ENCODE data around the gene FAM135A.
"Not testable (repeated sequence)": the region's sequence is repeated elsewhere in the genome, so short reads cannot be mapped to it uniquely, and the experiment has no call there.

Gene FAM135A

DNA sequence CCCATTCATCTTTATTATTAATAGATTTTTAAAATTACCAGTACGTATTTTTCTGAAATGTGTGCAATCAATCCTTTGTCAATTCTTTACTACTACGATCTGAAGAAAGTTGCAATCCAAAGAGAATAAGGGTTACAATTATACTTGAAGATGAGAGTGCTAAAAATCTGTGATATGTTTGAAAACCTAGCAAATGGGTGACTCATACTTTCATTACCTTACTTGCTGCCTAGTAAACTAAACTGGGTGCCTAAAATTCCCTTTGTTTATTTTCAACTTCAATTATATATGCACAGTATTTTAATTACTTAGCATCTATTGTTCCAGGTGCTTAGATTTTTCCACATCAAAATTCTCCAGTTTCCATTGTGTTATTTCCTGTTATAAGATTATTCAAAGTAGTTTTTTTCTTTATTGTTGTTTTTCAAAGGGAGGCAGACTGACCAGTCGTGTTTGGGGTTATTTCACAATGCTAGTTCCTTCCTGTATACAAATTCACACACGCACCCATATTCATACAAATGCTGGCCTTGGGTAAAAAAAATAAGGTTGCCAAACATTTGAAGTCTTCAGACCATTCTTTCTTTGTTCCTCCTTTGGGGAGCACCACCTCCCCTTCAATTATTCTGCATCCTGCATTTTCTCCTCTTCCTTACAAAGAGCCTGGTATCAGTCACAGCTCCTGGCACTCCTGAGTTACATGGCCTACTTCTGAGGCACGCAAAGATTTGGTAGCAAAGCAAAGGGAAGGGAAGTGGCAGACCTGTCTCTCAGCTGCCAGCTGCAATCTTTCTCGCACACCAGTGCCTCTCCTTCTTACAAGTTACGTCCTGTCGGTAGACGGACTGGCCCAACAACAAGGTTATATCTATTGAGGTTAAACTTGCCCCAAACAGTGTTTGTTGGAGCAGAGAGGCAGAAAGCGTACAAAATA lies 16.2 kb upstream of the FAM135A start:
- DNase-seq = no peak

DNA sequence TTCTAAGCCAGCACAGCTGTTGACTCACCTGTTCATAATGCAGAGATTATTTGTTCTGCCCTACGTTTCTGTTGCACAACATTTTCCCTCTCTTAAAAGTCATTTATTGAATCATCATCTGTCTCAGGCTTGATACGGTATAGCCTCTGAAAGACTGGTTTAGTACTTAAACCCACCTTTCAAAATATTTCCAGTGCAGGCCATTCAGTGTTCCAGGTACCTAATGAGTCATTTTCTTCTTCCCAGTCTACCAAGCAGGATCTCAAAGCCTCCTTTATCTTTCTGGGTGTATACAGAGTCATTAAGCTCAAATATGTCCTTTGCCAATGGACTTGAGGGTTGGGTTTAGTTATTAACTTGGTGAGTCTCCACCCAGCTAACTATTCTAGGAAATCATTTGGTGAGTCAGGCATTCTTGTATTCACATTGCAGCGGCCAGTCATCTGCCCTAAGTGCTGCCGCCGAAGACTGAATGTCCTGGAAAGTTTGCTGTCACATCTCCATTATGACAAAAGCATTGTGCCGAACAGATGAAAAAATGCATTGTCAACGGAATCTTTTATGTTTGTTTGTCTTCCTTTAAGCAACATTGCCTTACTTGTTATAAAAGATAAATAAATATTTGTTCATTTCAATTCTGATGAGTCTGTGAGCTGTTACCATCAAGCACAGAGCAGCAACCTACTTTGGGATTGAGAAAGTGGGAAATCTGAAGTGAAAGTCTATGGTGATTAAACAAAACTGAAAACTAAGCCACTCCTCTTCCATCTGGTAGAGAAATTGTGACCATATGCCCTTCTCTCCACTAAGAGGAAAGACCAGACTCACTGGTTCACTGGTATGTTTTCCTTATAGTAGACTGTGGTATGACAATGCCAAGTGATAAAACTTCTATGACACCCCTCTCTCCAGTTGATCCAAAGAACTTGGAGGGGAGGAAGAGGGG lies 14.3 kb upstream of the FAM135A start:
- DNase-seq = no peak

DNA sequence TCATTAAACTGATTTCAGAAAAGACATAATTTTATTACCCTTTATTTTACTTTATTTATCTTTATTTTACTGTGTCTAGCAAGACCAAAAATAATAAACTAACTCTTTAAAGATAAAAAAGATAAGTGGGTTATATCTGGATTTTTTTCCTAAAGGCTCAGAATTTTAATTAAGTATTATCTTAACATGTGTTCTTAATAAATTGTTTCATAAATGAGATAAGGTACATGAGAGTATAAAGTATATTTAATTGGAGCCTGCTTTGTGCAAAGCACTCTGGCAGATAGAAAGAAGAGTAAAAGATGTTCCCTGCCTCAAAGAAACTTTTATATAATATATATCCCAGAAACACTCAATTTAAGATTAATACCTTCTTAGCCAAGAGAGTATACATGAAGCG lies 8.7 kb upstream of the FAM135A start:
- no peak for DNase-seq

DNA sequence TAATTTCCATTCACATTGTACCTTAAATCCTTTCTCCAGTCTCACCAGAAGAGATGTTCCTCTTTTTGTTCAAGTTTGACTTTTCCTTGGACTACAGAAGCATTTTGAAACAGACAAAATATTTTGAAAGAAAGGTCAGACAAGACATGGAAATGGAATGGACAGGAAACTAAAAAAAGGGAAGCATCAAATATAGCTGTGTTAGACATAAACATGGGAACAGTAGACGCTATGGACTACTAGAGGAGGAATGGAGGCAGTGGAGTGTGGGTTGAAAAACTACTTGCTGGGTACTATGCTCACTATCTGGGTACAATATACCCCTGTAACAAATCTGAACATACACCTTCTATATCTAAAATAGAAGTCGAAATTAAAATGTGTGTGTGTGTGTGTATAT lies 4.1 kb upstream of the FAM135A start:
- no peak for DNase-seq

DNA sequence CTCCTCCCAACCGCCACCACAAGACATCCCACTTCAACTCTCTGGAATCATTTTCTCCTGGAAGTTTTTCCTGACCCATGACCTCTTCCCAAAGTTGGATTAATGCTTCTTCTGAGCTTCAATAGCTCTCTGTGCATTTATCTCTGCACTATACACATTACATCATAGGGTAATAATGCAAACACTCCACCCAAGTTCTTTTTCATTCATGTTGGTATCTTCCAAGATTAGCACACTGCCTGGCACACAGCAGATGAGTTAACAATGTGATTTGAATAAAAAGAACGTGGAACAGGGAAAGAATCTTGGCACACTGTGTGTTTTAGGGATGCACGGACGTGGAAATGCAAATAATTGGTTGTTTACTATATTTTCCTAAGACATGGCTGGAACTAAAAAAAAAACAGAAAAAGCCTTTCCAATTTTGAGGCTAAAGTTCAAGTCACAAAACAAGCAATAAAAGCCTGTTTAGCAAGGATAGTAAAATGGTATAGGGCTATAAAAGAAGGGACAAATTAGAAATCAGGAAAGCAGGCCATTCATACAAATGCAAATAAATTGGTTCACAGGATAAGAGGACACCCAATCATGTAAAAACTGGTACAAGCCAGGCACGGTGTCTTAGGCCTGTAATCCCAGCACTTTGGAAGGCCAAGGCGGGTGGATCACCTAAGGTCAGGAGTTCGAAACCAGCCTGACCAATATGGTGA lies 1.6 kb upstream of the FAM135A start:
- DNase-seq = no peak

DNA sequence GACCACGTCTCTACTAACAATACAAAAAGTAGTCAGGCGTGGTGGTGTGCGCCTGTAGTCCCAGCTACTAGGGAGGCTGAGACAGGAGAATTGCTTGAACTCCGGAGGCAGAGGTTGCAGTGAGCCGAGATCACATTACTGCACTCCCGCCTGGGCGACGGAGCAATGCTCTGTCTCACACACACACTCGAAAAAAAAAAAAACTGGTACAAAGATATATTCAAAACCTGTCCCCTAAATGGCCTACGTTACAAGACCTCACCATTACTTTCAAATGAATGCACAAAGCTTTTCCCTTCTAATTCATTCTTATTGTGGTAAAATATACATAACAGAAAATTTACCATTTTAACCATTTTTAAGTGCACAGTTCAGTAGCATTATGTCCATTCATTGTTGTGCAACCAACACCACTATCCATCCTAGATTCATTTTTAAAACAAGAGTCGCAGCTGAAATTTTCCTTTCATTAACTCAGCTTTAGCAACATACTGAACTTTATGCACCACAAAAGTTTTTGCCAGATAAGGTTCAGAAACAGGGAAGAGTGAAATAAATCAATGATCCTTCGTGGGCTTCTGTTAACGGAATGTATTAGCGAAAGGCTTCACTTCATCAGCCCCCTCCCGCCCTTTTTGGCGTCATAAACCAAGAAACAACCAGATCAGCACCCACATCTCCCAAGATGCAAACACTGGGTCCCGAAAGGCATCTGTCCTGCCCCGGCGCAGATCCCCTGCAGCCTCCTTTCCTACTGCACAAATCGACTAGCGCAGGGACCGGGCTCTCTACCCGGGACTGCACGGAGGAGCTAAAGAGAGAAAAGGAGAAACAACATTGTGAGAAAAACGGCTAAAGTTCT lies 825 bp upstream of the FAM135A start:
- DNase-seq = no peak

DNA sequence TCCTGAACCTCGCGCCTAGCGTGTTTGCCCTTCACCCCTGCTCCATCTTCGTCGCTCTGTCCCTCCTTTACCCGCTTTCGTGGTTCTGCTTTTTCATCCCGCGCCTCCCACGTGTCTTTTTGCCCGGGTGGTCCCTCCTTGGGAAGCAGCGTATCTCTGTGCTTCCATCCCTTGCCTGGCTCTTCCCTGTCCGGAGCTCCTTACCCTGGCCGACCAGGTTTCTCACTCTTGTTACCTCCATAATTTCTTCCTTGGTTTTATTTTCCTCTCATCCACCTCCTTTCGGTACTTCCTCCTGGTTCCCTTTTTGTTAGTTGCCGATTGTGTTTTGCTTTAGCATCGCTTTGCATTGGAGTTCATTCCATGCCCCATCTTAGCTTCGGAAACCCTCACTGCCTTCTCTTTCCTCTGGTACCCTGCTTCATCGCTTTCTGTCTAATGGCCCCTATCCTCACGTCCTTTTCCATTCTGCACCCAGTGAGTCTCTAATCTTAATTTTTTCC lies 735 bp downstream of the FAM135A start:
- DNase-seq = peak; percentile 6

DNA sequence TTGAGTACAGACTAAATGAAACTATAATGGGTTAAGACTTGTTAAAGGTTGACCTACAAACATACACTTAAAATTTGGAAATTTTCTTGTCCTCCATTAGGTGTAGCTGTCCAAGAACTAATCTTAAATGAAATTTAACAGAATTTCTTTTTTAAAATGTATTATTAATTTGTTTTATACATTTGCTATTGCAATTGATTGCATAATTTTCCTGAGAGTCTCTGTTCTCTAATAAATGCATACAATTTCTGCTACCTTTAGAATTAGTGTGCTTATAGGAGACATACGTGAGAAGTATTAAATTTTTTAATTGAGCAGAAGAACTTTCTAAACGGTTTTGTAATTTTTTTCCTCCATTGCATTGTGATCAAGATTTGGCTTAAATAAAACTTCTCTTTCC lies 1.5 kb downstream of the FAM135A start:
- no peak for DNase-seq

DNA sequence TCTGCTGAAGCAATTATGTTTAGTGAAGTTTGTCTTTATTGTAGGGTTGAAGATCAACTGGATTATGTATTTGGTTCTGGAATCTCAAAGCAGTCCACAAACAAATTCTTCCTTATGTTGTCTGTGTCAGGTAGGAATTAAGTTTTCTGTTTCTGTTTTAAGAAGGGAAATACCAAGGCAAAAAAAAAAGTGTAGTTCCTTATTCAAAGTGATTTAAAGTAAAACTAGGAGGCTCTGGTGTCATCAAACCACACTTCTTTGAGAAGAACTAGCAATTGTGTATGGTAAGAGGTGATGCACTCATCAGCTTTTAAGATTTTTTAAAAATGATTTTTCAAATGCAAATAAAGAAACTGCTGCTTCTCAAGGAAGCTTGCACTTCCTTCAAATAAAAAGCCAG lies 1.9 kb downstream of the FAM135A start:
- no peak for DNase-seq

DNA sequence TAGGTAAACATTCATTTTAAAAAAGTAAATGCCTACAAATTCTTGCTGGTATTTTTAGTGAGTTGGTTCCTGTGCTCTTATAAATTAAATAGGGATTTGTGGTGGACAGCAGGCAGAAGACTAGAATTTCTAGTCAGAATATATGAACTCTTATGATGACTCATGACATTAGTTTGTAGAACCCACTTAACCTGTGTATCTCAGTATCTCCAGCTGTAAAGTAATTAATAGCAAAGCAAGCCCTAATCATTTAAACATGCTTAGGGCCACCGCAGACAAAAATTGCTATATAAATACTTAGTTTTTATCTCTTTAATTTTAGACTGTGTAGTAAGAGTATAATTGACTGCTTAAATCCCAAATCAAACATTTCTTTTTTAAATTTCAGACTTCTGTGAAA lies 2.4 kb downstream of the FAM135A start:
- DNase-seq = no peak

DNA sequence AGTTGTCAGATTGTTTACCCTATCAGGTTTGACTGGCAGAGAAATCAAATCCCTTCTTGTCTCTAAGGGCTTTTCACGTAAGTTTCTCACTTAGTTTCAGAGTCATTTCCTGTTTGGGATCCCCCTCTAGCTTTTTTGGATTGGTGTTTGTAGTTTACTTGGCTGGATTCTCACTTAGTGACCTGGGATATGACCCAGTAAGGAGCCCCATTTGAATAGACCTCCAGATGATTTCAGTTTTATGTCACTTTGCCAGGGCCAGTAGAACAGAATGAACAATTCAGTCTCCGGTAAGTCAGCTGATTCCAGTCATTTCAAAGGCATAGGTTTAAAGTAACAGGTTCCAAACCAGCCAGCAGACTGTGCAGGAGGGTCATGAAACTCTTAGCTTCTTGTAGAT lies 8.2 kb downstream of the FAM135A start:
- DNase-seq = no peak

DNA sequence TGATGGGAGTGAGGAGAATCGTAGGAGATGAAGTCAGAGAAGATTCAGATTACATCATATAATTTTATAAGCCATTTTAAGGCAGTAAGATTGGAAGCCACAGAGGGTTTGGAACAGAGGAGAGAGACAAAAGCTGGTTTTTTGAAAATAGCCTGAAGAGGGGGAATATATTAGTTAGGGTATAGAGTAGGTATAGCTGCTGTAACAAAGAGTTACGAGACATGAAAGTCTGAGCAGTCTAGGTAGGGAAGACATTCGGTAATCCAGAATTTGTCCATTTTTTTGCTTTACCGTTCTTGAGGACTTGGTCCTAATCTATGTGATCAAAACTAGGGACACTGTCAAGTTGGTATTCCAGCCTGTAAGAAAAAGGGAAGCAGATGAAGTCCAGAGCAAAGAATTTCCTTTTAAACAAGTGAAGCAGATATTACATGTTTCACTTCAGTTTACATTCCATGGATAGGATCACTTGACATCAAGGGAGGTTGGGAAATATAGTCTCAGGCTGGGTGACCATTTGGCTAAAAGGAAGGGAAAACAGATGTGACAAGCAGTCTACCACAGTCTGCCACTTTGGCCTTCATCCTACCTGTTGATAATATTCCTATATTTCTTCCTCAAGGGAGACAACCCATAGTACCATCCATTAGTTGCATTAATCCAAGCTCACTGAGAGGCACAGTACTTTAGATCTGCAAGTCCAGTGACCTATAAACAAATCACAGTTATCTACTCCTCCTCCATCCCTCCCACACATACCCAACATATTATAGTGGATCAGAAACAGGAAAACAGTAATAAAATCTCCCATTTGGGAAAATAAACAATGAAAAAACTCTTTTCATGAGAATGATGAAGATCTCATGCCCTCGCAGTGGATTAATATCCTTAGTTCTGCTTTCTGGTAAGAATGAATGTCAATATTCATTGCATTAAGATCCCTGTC lies 10.2 kb downstream of the FAM135A start:
- DNase-seq = no peak

DNA sequence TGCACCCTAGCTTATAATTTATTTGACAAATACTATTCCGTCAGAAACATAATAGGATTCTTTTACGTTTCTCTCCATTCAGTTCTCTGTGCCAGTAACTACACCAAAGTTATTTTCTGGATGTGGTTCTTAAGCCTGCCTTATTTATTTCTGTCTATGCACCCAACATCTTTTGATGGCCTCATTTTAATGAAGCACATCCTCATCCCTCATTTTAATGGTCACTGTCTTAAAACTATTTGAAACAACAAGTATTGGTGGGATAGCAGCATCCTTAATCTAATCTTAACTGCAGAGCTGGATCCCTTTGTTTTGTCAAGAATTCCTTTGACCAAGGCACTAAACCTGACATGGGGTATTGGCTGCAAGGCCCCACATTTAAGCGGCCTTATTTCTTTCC lies 11.0 kb downstream of the FAM135A start:
- no peak for DNase-seq

DNA sequence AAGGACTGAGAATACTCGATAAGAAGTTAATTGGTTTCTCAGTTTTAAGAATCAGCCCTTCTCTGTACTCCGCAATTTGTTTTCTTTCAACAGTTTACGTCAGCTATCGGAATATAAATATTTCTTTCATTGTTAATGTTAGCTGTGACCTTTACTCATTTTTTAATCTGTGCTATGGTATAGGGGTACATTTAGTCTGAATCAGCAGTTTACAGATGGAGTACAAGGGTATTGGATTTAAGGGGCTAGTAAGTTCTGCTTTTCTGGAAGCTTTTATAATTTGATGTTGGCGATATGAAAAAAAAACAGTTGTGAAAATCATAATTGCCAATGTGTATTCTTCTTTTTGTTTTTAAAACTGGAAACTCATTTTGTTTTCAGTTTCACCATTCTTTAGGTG lies 23.0 kb downstream of the FAM135A start:
- no peak for DNase-seq

DNA sequence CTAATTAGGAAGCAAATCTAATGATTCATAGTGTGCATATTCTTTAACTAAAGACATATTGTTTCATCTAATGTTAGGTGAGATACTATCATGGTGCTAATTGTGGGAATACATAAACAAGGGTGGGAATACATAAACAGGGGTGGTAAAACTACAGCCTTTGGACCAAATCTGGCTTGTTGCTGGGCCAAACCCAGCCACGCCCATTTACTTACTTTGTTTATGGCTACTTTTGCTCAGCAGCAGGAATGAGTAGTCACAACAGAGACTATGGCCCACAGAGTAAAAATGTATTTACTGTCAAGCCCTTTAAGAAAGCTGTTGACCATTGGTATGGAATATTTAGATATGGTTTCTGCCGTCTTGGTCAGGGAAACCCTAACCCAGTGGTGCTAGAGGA lies 31.7 kb downstream of the FAM135A start:
- DNase-seq = no peak

DNA sequence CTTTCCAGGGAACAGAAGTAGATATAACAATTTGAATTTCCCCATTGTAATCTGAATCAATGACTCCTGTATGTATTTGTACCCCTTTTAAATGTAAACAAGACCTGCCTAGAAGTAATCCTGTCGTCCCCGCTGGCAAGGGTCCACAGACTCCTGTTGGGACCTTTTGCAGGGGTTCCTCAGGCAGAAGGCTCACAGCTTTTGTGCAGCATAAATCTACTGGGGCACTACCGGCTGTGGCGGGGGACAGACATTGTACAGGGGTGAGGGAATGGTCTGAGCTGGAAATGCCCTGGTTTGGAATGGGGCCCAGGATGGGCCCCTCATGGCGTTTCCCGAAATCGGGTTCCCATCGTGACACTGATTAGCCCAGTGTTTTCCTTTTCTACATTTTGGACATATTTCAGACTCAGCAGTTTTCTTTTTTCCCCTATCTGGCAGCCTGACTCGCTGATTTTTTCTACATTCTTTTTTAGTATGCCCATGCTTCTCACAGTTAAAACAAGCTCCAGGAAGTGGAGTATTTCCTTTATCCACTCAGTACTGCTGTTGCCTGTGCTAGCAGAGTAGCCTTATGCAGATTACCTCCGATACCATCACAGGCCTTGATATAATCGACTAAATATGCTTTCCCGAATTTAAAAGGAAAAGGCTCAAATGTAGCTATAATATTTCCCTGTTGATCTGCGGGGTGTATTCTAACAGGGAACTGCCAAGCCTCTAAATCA lies 34.2 kb downstream of the FAM135A start:
- DNase-seq = not testable (repeated sequence)

DNA sequence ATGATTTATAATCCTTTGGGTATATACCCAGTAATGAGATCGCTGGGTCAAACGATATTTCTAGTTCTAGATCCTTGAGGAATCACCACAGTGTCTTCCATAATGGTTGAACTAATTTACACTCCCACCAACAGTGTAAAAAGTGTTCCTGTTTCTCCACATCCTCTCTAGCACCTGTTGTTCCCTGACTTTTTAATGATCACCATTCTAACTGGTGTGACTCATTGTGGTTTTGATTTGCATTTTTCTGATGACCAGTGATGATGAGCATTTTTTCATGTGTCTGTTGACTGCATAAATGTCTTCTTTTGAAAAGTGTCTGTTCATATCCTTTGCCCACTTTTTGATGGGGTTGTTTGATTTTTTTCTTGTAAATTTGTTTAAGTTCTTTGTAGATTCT lies 40.6 kb downstream of the FAM135A start:
- DNase-seq = not testable (repeated sequence)

DNA sequence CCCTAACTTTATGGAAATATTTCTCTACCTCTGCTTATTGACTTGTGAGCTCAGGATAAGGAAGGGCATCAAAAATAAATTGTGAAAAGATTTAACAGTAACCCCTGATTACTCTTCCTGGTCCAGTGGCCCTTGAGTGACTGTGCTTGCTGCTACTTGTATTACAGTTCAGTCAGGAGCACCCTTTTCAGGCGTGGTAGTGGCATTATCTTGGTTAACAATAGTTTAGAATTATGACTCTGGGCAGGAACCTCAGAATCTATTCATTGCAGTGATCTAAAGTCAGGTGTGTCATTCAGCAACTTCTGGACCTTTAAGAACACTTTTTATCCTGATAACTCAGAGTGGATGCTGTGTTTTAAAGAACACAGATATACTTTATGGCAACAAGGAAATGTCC lies 43.4 kb downstream of the FAM135A start:
- DNase-seq = no peak

DNA sequence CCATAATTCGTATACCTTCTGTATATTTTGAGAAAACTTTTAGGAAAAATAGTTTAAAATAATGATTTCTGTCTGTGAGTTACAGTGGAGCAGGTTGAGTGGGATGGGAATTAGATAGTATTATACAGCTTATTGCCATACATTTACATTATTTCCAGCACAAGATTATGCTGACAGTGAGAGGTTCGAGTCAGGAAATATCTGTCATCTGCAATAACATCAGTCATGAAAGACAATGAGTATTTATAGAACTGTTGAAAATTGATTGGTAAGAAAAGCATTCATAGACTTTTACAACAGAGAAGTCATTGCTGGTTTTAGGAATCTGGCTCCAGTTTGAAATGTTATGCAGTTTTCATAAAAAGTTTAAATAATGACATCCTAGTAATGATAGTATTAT lies 45.9 kb downstream of the FAM135A start:
- no peak for DNase-seq

DNA sequence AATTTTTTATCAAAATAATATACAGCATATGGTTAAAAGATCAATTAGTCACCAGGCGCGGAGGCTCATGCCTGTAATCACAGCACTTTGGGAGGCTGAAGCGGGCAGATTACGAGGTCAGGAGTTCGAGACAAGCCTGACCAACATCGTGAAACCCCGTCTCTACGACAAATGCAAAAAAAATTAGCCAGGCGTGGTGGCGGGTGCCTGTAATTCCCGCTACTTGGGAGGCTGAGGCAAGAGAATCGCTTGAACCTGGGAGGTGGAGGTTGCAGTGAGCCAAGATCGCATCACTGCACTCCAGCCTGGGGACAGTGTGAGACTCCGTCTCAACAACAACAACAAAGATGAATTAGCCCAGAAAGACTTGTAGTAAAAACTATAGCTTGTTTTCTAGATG lies 46.4 kb downstream of the FAM135A start:
- DNase-seq = not testable (repeated sequence)
